Stimulated activated CD4-positive, alpha-beta T cell treated with anti-CD3 and anti-CD28 coated beads, Interleukin-1b, Interleukin-23, amount 100 ng/mL, for 24 hours (primary cell): ENCODE data around the gene FAM237A.

Source experiments
- DNase-seq, 4 experiments: peaks; one replicate each; pipeline ENCODE4 v3.0.0-alpha.2; 2020; ENCODE audit warnings: low read depth in 4 of 4, low spot score in 1 of 4

Gene FAM237A

GRCh38 chr2:206642075-206643025, at the start of gene FAM237A:
FAM237A (plus strand) TSS chr2:206642487; CDS start chr2:206644237, 1,750 bp downstream.
- DNase-seq = no peak

GRCh38 chr2:206597717-206598218, 44.5 kb upstream of the FAM237A start:
- no peak for DNase-seq

- DNase-seq = no peak
Observed at GRCh38 chr2:206603243-206603642, 39.0 kb upstream of the FAM237A start.

- DNase-seq = no peak
Observed at GRCh38 chr2:206610451-206610850, 31.8 kb upstream of the FAM237A start.

GRCh38 chr2:206611191-206611590, 31.1 kb upstream of the FAM237A start:
- no peak for DNase-seq

GRCh38 chr2:206611736-206612135, 30.6 kb upstream of the FAM237A start:
- DNase-seq = no peak

GRCh38 chr2:206614811-206615210, 27.5 kb upstream of the FAM237A start:
- DNase-seq = no peak

GRCh38 chr2:206615417-206616089, 26.7 kb upstream of the FAM237A start:
- DNase-seq = no peak

GRCh38 chr2:206616151-206616550, 26.1 kb upstream of the FAM237A start:
- DNase-seq = no peak

GRCh38 chr2:206619011-206619410, 23.3 kb upstream of the FAM237A start:
- no peak for DNase-seq

- DNase-seq = no peak
Observed at GRCh38 chr2:206626108-206626507, 16.2 kb upstream of the FAM237A start.

GRCh38 chr2:206627632-206628031, 14.7 kb upstream of the FAM237A start:
- no peak for DNase-seq

GRCh38 chr2:206631340-206631739, 10.9 kb upstream of the FAM237A start:
- no peak for DNase-seq

GRCh38 chr2:206635015-206635414, 7.3 kb upstream of the FAM237A start:
- DNase-seq = no peak

GRCh38 chr2:206639636-206640035, 2.7 kb upstream of the FAM237A start:
- DNase-seq = no peak

- DNase-seq = no peak
Observed at GRCh38 chr2:206641226-206641625, 1.1 kb upstream of the FAM237A start.

- DNase-seq = no peak
Observed at GRCh38 chr2:206647985-206648384, 5.7 kb downstream of the FAM237A start.

- DNase-seq = no peak
Observed at GRCh38 chr2:206657087-206657486, 14.8 kb downstream of the FAM237A start.

GRCh38 chr2:206665251-206665650, 23.0 kb downstream of the FAM237A start:
- no peak for DNase-seq

- no peak for DNase-seq
Observed at GRCh38 chr2:206670531-206671319, 28.4 kb downstream of the FAM237A start.

GRCh38 chr2:206683546-206683945, 41.3 kb downstream of the FAM237A start:
- no peak for DNase-seq
